Panc1 (cell line): ENCODE data around the gene HSPD1. TPM values are rescaled to one million over a fixed set of nuclear protein-coding genes. Genes with fewer than 3 reads are reported as not detected.

Experiments used
- ATAC-seq: fragments of 200-7000 bp; cut with Tn5 transposase; 2 replicates; pipeline ENCODE4 v1.9.1; 2020; ENCODE audit warnings: mild to moderate bottlenecking, moderate library complexity
- BruUV-seq: library from RNA; stranded (reverse); fragments of 400-500 nt; replicated peaks from 2 replicates; lab custom pipeline; 2021; lab: Mats Ljungman, UMichigan
- CTCF ChIA-PET: fragments of 300-600 bp; sonication (Branson Sonifier 250); formaldehyde crosslinking; loops from one replicate; lab custom pipeline; 2022; ENCODE audit warnings: antibody characterized with exemption; lab: Charles Lee
- POLR2A ChIA-PET: fragments of 300-600 bp; sonication (Branson Sonifier 250); formaldehyde crosslinking; loops from one replicate; lab custom pipeline; 2022; ENCODE audit warnings: antibody characterized with exemption; lab: Charles Lee
- DNase-seq: peaks from one replicate; pipeline ENCODE4 v3.0.0-alpha.2; 2010; ENCODE audit warnings: low read depth, low spot score
- H3K27ac ChIP-seq: 2 replicates; pipeline ENCODE4 v1.5.1; 2011; ENCODE audit warnings: mild to moderate bottlenecking, low read length, inconsistent platforms
- H3K27me3 ChIP-seq: fragments of 200-500 bp; sonication (Bioruptor generic); 2 replicates; pipeline ENCODE4 v1.6.0; 2014; ENCODE audit warnings: low read length, inconsistent platforms; ENCODE audit not compliant: control insufficient read depth, insufficient read depth
- H3K36me3 ChIP-seq: fragments of 200-500 bp; sonication (Bioruptor generic); 2 replicates; pipeline ENCODE4 v1.5.1; 2014; ENCODE audit warnings: inconsistent platforms, mild to moderate bottlenecking, low read length, moderate library complexity; ENCODE audit not compliant: control insufficient read depth, insufficient read depth
- H3K4me1 ChIP-seq: 2 replicates; pipeline ENCODE4 v1.5.1; 2011; ENCODE audit warnings: inconsistent platforms, mild to moderate bottlenecking, low read length, moderate library complexity; ENCODE audit not compliant: control insufficient read depth, insufficient read depth
- H3K4me3 ChIP-seq, 2 experiments: 2 replicates each; pipeline ENCODE4 v1.5.1; 2011 to 2012; ENCODE audit warnings: low read depth in 2 of 2, low read length in 2 of 2, mild to moderate bottlenecking in 2 of 2, inconsistent platforms in 1 of 2, moderate library complexity in 1 of 2
- H3K9me3 ChIP-seq: fragments of 200-500 bp; sonication (Bioruptor generic); 2 replicates; pipeline ENCODE4 v1.5.1; 2014; ENCODE audit warnings: low read depth, mild to moderate bottlenecking, inconsistent platforms, low read length, moderate library complexity; ENCODE audit not compliant: control insufficient read depth, insufficient read depth
- CTCF ChIP-seq: fragments of 450-650 bp; IDR thresholded peaks from 2 replicates; pipeline ENCODE4 v1.5.1; 2017; ENCODE audit warnings: mild to moderate bottlenecking
- POLR2AphosphoS5 ChIP-seq: IDR thresholded peaks from 2 replicates; pipeline ENCODE4 v1.6.1; 2012; ENCODE audit warnings: mild to moderate bottlenecking, low read depth, low read length, moderate library complexity
- REST ChIP-seq, 2 experiments: IDR thresholded peaks; 2 replicates each; pipeline ENCODE4 v1.6.1; 2011 to 2012; ENCODE audit warnings: low read depth in 2 of 2, control low read depth in 1 of 2, low read length in 1 of 2, mild to moderate bottlenecking in 1 of 2, moderate library complexity in 1 of 2; ENCODE audit not compliant: insufficient read depth in 1 of 2
- SIN3A ChIP-seq: IDR thresholded peaks from 2 replicates; pipeline ENCODE4 v1.6.1; 2012; ENCODE audit warnings: low read depth, mild to moderate bottlenecking, low read length, moderate library complexity, borderline replicate concordance; ENCODE audit not compliant: insufficient read depth
- TCF7L2 ChIP-seq: IDR thresholded peaks from 2 replicates; pipeline ENCODE4 v1.6.1; 2011; ENCODE audit warnings: mild to moderate bottlenecking, low read depth, low read length, inconsistent platforms
- in situ Hi-C: cut with HindIII; loops from 2 replicates; pipeline ENCODE4 v1.10.0; 2016; ENCODE audit warnings: low sequenced_read_pairs, low pct_unique_long_range_greater_than_20kb
- intact Hi-C: fragments of 100-400 bp; cut with micrococcal nuclease; formaldehyde crosslinking; loops from one replicate; pipeline ENCODE4 v1.10.0; 2022; ENCODE audit not compliant: unreplicated experiment
- total RNA-seq: library from RNA; stranded (reverse); gene quantifications from one replicate; pipeline ENCODE4 v1.2.1, GENCODE V29; 2021; ENCODE audit not compliant: unreplicated experiment

The HSPD1 gene
- total RNA-seq, 1 experiment from 2014 or later, result 553 TPM

GRCh38 chr2:197502685-197503084, 3.0 kb upstream of the HSPD1 start:
- peak overlapping the region in 1 of 2 experiments; percentile 60; a peak in 2 of 4 replicates for H3K4me3 ChIP-seq

GRCh38 chr2:197502201-197502600, 2.6 kb upstream of the HSPD1 start:
- CTCF ChIA-PET, result no interaction called here
- POLR2A ChIA-PET, result interaction anchor here (0.6 kb wide), 1 partner anchor 41 kb away, joined by 3 read pairs; no protein-coding TSS in a partner anchor
- Histone ChIP-seq H3K4me1 (peaks cover 16% of the 10 kb centered on the region), H3K27me3 (no peaks in the 10 kb centered on the region), H3K36me3 (peaks cover 44% of the 10 kb centered on the region), H3K27ac (peak overlapping the region; percentile 91), H3K4me3 (peak overlapping the region; percentile 60 to 93), H3K9me3 (no peaks in the 10 kb centered on the region)
- in situ Hi-C loops (no loop called here), intact Hi-C loops (loop anchor here (5.0 kb wide), 1 partner anchor 205 kb away; the partner anchor contains the start of gene MARS2)
- no peak for DNase-seq
- BruUV-seq, result no TSS peak
- ATAC-seq, result no peak
- no peak for TF ChIP-seq POLR2AphosphoS5
- TF ChIP-seq CTCF, result no peak
- no peak for TF ChIP-seq REST (IDR thresholded peaks at IDR 0.05; ENCODE audit: insufficient read depth in 1 of 2, low read depth in 2 of 2, low read length in 1 of 2)
- no peak for TF ChIP-seq TCF7L2
- no peak for TF ChIP-seq SIN3A

More at GRCh38 chr2:197502685-197503084, 3.0 kb upstream of the HSPD1 start:
- H3K27me3 ChIP-seq, result no peaks in the 10 kb centered on the region
- peaks cover 11% of the 10 kb centered on the region for H3K4me1 ChIP-seq
- ATAC-seq (no peak), DNase-seq (no peak)
- intact Hi-C loops (loop anchor here (5.0 kb wide), 1 partner anchor 205 kb away; the partner anchor contains the start of gene MARS2), in situ Hi-C loops (no loop called here)
- H3K27ac ChIP-seq, result peak overlapping the region; percentile 91; the same call in 1 of the 2 replicates
- H3K36me3 ChIP-seq, result peaks cover 39% of the 10 kb centered on the region
- H3K9me3 ChIP-seq, result no peaks in the 10 kb centered on the region
- TF ChIP-seq REST (IDR thresholded peaks at IDR 0.05; ENCODE audit: insufficient read depth in 1 of 2, low read depth in 2 of 2, low read length in 1 of 2), result no peak
- no peak for TF ChIP-seq CTCF
- TF ChIP-seq SIN3A, result no peak
- no peak for TF ChIP-seq POLR2AphosphoS5
- TF ChIP-seq TCF7L2, result no peak
- ChIA-PET POLR2A (no interaction called here), CTCF (no interaction called here)
- BruUV-seq, result no TSS peak
